Measurements from ENCODE around the gene DYNLT1. TPM values are rescaled to one million over a fixed set of nuclear protein-coding genes. Genes with fewer than 3 reads are reported as not detected.

The DYNLT1 gene
- total RNA-seq, 1 experiment from 2014 or later = 105 TPM

GRCh38 chr6:158680015-158680414 lies 35.5 kb upstream of the DYNLT1 start:
- no peak overlapping the region for H2BK20ac ChIP-seq (ENCODE audit: low read depth, low read length, poor library complexity, severe bottlenecking)
- TF ChIP-seq CTCF (conservative IDR thresholded peaks at IDR 0.05) = no peak

More at GRCh38 chr6:158680015-158680414, 35.5 kb upstream of the DYNLT1 start:
- H3K27me3 Mint-ChIP-seq (ENCODE audit: low read depth) = no peaks in the 10 kb centered on the region
- Histone ChIP-seq H2BK15ac (ENCODE audit: low read depth, low read length) (no peak overlapping the region), H4K8ac (replicated peaks; ENCODE audit: insufficient read length, low read depth, low read length) (no peak overlapping the region), H2BK12ac (ENCODE audit: insufficient read length, low read depth, low read length) (no peak overlapping the region), H3K4me2 (ENCODE audit: insufficient read depth, insufficient read length, low read length) (no peak overlapping the region), H4K5ac (ENCODE audit: insufficient read length, low read depth, low read length) (no peak overlapping the region), H3K4me1 (ENCODE audit: insufficient read depth, low read length) (no peaks in the 10 kb centered on the region), H3K9ac (ENCODE audit: extremely low read depth, insufficient read length, low read length) (no peak overlapping the region), H2BK120ac (ENCODE audit: low read depth, low read length, poor library complexity, severe bottlenecking) (no peak overlapping the region), H4K91ac (ENCODE audit: insufficient read length, low read depth, low read length) (no peak overlapping the region), H3K9me3 (ENCODE audit: control insufficient read depth, low read depth, low read length) (no peaks in the 10 kb centered on the region), H2BK5ac (ENCODE audit: insufficient read length, low read length) (no peak overlapping the region), H2AFZ (ENCODE audit: low read length) (no peak overlapping the region), H3K79me2 (ENCODE audit: insufficient read depth, low read length) (no peaks in the 10 kb centered on the region), H3K23me2 (ENCODE audit: insufficient read length, low read depth, low read length, poor library complexity, severe bottlenecking) (no peaks in the 10 kb centered on the region), H3K18ac (ENCODE audit: insufficient read length, low read depth, low read length) (no peak overlapping the region), H3T11ph (ENCODE audit: low read length) (no peak overlapping the region), H3K56ac (ENCODE audit: insufficient read length, low read depth, low read length) (no peak overlapping the region), H3K79me1 (ENCODE audit: insufficient read depth, low read depth, low read length, poor library complexity, severe bottlenecking) (no peaks in the 10 kb centered on the region), H3K23ac (ENCODE audit: insufficient read length, low read depth, low read length) (no peak overlapping the region), H3K27ac (ENCODE audit: insufficient read length, low read depth, low read length) (no peak overlapping the region), H3K4ac (ENCODE audit: low read depth, low read length) (no peak overlapping the region), H4K20me1 (ENCODE audit: control insufficient read depth, insufficient read depth, insufficient read length) (no peaks in the 10 kb centered on the region), H2AK5ac (ENCODE audit: insufficient read length, low read length) (no peak overlapping the region), H3K14ac (ENCODE audit: insufficient read depth, low read length) (no peak overlapping the region), H3K27me3 (ENCODE audit: insufficient read depth, low read length) (no peaks in the 10 kb centered on the region)
- H3K4me3 Mint-ChIP-seq = no peak overlapping the region
- no CpG with 5 or more reads among the region's 2 CpGs for WGBS (ENCODE audit: extremely low coverage, insufficient read length, low lambda C conversion rate)
- no peaks in the 10 kb centered on the region for H3K9me3 Mint-ChIP-seq
- no peak overlapping the region for H3K27ac Mint-ChIP-seq
- DNase-seq = no peak
- no peaks in the 10 kb centered on the region for H3K36me3 Mint-ChIP-seq (ENCODE audit: insufficient read depth in 1 of 3, low read depth in 3 of 3)
- H3K4me1 Mint-ChIP-seq = peaks cover 5 to 10% of the 10 kb centered on the region in 2 experiments
